HFF-Myc (cell line): ENCODE measurements around the gene ARMC8.
A peak's percentile ranks its signal among the peaks of the same experiment; 100 is the strongest.

Source experiments
- DNase-seq: peaks from one replicate; pipeline ENCODE4 v3.0.0-alpha.2; 2011; ENCODE audit warnings: low read depth; ENCODE audit errors: extremely low read depth
- H3K4me3 ChIP-seq: replicated peaks from 2 replicates; pipeline ENCODE4 v1.5.1; 2011; ENCODE audit warnings: low read depth, mild to moderate bottlenecking, control low read depth, low read length
- CTCF ChIP-seq: IDR thresholded peaks from 2 replicates; pipeline ENCODE4 v1.5.1; 2012; ENCODE audit warnings: mild to moderate bottlenecking, low read depth, low read length, control low read depth; ENCODE audit errors: missing control alignments

The ARMC8 gene

GRCh38 chr3:138157743-138158142 is 29.4 kb upstream of the ARMC8 start:
- no peak overlapping the region for H3K4me3 ChIP-seq
- no peak for TF ChIP-seq CTCF
- no peak for DNase-seq

DNA sequence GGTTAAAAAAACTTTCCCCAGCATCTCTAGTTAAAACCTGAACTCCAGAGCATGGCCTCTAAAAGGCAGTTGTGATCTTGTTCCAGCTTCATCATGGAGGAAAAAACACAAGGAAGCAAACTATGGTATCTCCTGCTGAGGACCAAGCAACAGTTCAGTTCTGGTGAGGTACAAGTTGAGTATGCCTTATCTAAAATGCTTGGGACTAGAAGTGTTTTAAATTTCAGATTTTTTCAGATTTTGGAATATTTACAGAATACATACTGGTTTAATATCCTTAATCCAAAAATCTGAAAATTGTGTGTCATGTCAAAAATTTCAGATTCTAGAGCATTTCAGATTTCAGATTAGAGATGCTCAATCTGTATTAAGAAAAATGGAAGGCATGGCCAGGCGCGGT is 22.0 kb upstream of the ARMC8 start:
- TF ChIP-seq CTCF, result no peak
- H3K4me3 ChIP-seq, result no peak overlapping the region
- DNase-seq, result no peak

GRCh38 chr3:138172625-138173024 is 14.5 kb upstream of the ARMC8 start:
- no peak for DNase-seq
- no peak for TF ChIP-seq CTCF
- H3K4me3 ChIP-seq, result no peak overlapping the region

GRCh38 chr3:138173769-138174420 is 13.2 kb upstream of the ARMC8 start:
- H3K4me3 ChIP-seq, result peak overlapping the region; percentile 90
- TF ChIP-seq CTCF, result no peak
- no peak for DNase-seq

DNA sequence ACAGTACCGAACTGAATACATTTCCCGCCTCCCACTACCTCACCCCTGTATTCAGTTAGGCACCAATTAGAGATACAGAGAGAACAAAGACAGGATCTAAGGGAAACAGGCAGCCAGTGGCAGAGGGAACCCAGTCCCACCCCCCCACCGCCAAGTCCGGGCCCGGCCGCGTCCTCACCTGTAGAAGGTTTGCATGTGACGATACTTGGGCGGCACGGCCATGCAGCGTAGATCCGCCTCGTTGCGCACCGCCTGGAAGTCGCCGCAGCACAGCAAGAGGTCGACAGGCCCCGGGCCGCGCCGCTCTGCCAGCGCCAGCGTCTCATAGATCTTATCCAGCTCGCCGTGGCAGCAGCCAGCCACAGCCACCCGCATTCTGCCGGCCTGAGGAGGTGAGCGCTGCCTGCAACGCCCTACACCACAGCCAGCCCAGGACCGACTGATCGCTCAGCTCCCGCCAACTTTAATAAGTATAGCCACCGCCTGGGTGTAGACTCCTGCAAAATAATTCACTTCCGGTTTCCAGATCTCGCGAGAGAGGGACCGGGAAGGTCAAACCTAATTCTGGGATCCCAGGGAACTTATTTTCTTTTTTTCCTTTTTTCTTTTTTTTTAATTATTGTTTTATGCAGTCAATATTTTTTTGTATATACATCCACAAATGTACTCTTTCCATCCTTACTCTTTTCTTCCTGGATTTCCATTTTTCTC is 12.5 kb upstream of the ARMC8 start, which contains the start of gene DBR1:
DBR1 (minus strand) TSS at position 501 of the 711 bp plus-strand sequence; CDS start at position 375, 126 bp downstream.
- H3K4me3 ChIP-seq, result peak within 1 kb of the TSS; percentile 90
- no peak for DNase-seq
- TF ChIP-seq CTCF, result no peak

DNA sequence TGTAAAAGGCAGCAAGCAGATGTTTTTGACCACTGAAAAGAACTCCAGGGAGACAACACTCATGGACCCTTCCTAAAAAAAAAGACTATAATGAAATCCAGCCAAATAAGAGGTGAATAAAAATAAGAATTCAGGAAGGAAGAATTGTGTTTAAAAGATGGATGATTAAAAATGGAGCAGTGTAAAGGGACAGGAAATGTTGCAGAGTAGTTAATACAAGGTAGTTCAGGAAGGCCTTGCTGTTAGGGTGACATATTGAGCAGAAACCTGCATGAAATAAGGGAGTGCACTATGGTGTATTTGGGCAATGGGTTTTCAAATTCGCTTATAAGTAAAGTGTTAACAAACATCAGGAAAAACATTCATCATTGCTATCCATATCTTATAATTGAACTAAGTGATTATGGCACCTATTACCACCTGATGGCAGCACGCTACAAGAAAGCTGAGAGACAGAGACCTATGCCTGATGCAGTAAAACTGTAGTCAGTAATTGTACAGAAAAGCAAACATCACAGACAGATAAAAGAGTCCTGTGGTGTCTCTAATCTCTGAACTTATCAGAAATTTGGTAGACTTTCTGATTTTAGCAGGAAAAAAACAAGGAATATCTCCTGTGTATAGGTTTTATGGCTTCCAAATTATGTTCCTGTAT is 6.6 kb upstream of the ARMC8 start:
- peak; percentile 39 for TF ChIP-seq CTCF
- no peak overlapping the region for H3K4me3 ChIP-seq
- DNase-seq, result no peak
